ENCODE results near the gene UQCC5.

UQCC5 gene

GRCh38 chr3:52504977-52505376 lies 31.4 kb upstream of the UQCC5 start:
- DNase-seq, result no peak

GRCh38 chr3:52506266-52506966 lies 30.0 kb upstream of the UQCC5 start:
- DNase-seq, result no peak

DNA sequence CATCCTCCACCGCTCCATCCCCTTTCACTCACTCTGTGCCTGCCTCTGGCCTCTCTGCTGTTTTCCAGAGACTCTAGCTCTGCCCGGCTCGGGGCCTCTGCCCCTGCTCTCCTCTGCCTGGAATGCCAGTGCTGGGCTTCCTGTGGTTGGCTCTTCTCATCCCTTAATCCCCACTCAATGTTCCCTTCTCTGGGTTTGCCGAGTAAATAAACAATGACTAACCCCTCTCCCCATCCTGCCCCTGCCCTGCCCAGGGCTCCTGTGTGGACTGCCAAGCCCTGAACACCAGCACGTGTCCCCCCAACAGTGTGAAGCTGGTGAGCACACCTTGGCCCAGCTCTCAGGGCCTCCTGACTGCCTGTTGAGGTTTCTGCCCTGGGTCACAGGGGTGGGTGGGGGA lies 29.0 kb upstream of the UQCC5 start:
- no peak for DNase-seq

- no peak for DNase-seq
Measured at GRCh38 chr3:52509753-52510328, 26.6 kb upstream of the UQCC5 start.

DNA sequence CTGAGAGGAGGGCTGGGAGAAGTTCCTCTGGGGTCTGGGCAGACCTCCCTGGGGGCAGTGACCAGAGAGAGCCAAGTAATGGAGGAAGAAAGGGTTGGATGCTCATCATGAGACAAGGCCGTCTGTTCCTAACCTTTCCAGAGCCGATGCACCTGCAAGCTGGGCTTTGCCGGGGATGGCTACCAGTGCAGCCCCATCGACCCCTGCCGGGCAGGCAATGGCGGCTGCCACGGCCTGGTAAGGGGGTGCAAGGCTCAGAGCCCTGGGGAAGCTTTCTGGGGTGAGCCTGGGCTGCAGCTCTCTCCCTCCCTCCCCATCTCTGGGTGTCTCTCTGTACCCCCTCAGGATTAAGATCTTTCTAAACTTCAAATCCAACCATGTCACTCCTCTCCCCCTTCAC lies 24.9 kb upstream of the UQCC5 start:
- no peak for DNase-seq

- no peak for DNase-seq
Measured at GRCh38 chr3:52512105-52512504, 24.3 kb upstream of the UQCC5 start.

GRCh38 chr3:52512727-52513126 lies 23.7 kb upstream of the UQCC5 start:
- no peak for DNase-seq

- no peak for DNase-seq
Measured at GRCh38 chr3:52513281-52513680, 23.1 kb upstream of the UQCC5 start.

DNA sequence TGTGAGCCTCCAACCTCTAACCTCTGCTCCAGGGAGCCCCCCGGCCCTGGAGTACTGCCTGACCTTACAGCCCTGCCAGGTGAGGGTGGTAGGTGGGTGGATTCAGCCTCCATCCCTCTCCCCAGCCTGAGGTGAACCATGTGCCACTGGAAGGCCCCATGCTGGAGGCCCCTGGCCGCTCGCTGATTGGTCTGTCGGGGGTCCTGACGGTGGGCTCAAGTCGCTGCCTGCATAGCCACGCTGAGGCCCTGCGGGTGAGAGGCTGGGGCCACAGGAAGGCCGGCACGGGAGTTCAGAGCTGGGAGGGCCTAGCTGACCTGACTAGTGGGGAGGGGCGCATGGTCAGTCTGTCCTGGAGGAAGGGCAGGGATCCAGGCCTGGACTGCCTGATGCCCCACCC lies 21.8 kb upstream of the UQCC5 start:
- no peak for DNase-seq

DNA sequence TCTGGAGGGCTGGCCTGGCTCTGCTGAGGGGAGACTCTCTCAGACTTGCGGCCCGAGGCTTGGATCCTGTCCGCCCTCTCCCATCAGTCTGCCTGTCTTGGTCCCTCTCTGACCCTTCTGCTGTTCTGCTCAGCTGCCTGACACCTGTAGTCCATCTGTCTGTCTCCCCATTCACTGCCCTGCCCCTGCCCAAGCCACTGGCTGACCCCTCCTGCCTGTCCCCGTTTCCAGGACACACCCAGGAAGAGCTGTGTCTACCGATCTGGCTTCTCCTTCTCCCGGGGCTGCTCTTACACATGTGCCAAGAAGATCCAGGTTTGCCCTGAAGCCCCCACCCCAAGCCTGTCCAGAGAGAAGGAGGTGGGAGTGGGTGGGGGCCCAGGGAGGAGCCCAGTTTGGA lies 21.2 kb upstream of the UQCC5 start:
- DNase-seq, result no peak

GRCh38 chr3:52516509-52517195 lies 19.8 kb upstream of the UQCC5 start:
- DNase-seq, result no peak

GRCh38 chr3:52517796-52518722 lies 18.3 kb upstream of the UQCC5 start:
- no peak for DNase-seq

DNA sequence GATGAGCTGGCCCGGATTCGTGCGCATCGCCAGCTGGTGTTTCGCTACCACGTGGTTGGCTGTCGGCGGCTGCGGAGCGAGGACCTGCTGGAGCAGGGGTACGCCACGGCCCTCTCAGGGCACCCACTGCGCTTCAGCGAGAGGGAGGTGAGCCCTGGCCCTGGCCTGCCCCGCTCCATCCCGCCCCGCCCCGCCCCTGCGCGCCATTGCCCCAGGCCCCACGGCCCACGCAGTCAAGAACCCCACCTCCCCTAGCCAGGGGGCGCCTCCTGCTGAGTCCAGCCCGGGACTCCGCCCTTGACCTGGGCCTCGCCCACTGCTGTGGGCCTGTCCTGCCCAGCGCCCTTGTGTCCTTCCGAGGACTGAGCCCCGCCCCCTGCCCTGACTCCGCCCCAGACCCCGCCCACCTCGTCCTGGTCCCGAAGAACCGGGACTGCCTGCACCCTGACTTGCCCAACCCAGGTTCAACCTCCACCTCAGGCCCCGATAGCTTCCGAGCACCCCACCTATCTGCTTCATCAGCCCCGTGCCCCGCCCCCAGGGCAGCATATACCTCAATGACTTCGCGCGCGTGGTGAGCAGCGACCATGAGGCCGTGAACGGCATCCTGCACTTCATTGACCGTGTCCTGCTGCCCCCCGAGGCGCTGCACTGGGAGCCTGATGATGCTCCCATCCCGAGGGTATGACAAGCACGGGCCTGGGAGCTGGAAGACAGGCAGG lies 17.5 kb upstream of the UQCC5 start:
- DNase-seq, result no peak

DNA sequence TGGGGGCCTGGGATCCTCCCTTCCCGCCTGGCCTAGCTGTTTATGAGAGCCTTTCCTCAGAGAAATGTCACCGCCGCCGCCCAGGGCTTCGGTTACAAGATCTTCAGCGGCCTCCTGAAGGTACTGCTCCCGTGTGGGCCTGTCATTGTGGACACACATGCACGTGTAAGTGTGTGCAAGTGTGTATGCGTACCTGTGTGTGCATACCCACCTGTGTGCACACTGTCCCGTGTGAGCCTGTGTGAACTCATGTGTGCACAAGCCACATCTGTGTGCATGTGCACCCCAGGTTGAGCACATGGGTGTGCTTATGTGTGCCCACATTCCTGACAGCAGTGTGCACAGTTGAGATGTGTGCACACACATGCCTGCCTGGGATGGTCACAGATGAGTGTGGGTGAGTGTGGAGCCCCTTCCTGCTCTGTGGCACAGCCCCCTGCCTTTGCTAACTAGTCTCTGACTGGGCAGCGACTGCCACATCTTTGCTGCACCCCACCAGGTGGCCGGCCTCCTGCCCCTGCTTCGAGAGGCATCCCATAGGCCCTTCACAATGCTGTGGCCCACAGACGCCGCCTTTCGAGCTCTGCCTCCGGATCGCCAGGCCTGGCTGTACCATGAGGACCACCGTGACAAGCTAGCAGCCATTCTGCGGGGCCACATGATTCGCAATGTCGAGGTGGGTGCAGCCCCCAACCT lies 16.8 kb upstream of the UQCC5 start:
- DNase-seq, result no peak

GRCh38 chr3:52520141-52520667 lies 16.2 kb upstream of the UQCC5 start:
- DNase-seq, result no peak

DNA sequence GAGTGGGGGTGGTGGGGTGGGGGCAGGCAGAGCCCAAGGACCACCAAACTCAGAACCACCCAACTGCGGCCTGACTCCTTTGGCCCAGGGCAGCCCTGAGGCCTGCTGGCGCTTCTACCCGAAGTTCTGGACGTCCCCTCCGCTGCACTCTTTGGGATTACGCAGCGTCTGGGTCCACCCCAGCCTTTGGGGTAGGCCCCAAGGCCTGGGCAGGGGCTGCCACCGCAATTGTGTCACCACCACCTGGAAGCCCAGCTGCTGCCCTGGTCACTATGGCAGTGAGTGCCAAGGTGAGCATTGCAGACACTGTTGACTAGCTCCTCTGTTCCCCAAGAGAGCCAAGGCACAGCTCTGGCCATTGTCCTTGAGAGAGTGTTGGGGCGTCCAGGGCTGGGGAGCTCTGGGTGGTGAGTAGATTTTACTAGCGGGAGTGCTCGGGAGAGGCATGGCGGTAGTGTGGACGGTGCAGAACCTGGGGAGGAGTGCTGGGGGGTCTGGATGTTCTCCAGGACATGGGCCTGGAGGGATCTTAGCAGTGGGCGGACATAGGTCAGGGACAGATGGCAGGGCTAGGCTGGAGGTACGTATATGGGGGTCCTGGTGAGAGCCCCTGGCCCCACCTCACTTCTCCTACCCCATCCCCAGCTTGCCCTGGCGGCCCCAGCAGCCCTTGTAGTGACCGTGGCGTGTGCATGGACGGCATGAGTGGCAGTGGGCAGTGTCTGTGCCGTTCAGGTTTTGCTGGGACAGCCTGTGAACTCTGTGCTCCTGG lies 15.5 kb upstream of the UQCC5 start:
- DNase-seq, result no peak

GRCh38 chr3:52521488-52521824 lies 14.9 kb upstream of the UQCC5 start:
- no peak for DNase-seq

DNA sequence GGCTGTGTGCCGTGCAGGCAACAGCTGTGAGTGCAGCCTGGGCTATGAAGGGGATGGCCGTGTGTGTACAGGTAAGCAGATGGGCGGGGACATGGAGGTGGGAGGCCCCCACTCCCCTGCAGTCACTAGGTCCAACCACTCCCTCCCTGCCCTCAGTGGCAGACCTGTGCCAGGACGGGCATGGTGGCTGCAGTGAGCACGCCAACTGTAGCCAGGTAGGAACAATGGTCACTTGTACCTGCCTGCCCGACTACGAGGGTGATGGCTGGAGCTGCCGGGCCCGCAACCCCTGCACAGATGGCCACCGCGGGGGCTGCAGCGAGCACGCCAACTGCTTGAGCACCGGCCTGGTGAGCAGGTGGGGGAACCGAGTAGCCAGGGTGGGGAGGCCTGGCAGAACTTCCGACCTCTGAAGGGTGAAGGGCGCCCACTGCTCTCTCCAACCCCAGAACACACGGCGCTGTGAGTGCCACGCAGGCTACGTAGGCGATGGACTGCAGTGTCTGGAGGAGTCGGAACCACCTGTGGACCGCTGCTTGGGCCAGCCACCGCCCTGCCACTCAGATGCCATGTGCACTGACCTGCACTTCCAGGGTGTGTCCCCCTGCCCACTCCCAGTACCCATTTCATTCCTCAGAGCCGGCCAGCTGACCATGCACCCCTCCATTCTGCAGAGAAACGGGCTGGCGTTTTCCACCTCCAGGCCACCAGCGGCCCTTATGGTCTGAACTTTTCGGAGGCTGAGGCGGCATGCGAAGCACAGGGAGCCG lies 14.3 kb upstream of the UQCC5 start:
- no peak for DNase-seq

DNA sequence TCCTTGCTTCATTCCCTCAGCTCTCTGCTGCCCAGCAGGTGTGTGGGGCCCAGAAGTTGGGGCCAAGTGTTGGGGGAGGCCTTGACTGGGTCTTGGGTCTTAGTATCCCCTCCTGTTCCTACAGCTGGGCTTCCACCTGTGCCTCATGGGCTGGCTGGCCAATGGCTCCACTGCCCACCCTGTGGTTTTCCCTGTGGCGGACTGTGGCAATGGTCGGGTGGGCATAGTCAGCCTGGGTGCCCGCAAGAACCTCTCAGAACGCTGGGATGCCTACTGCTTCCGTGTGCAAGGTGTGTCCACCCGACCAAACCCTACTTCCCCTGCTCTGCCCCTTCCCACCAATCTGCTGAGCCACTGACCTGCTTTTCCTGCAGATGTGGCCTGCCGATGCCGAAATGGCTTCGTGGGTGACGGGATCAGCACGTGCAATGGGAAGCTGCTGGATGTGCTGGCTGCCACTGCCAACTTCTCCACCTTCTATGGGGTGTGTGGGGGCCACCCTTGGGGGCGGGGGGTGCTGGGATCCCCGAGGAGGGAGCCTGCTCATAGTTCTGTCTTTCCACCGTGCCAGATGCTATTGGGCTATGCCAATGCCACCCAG lies 13.7 kb upstream of the UQCC5 start:
- no peak for DNase-seq
